Measurements from ENCODE around the gene DAZAP2. TPM values are rescaled to one million over a fixed set of nuclear protein-coding genes. Genes with fewer than 3 reads are reported as not detected.

Gene DAZAP2
- total RNA-seq, 1 donor from 2014 or later, result 209 TPM

GRCh38 chr12:51192284-51192671 is 46.3 kb upstream of the DAZAP2 start:
- Mint-ChIP-seq H3K27ac (no peak overlapping the region), H3K4me1 (peaks cover 24% of the 10 kb centered on the region), H3K4me3 (no peak overlapping the region), H3K36me3 (ENCODE audit: low read depth) (peaks cover 32% of the 10 kb centered on the region), H3K27me3 (no peaks in the 10 kb centered on the region), H3K9me3 (no peaks in the 10 kb centered on the region)
- CTCF ChIA-PET, result no interaction called here
- DNase-seq (no peak), ATAC-seq (ENCODE audit: low read depth) (no peak)
- intact Hi-C loops (cut with micrococcal nuclease), result no loop called here
- no peak for TF ChIP-seq CTCF (IDR thresholded peaks at IDR 0.05)
- POLR2A ChIA-PET, result interaction anchor here (0.6 kb wide), 1 partner anchor 428 kb away, joined by 5 read pairs; the partner anchor contains the start of gene ATF1

GRCh38 chr12:51195841-51196240 is 42.8 kb upstream of the DAZAP2 start:
- Mint-ChIP-seq H3K9me3 (no peaks in the 10 kb centered on the region), H3K4me3 (no peak overlapping the region), H3K27me3 (no peaks in the 10 kb centered on the region), H3K27ac (no peak overlapping the region), H3K4me1 (no peaks in the 10 kb centered on the region), H3K36me3 (ENCODE audit: low read depth) (peaks cover 30% of the 10 kb centered on the region)
- no peak for TF ChIP-seq CTCF (IDR thresholded peaks at IDR 0.05)
- intact Hi-C loops (cut with micrococcal nuclease), result no loop called here
- DNase-seq (no peak), ATAC-seq (ENCODE audit: low read depth) (no peak)
- CTCF ChIA-PET, result no interaction called here
- POLR2A ChIA-PET, result interaction anchor here (0.7 kb wide), 1 partner anchor 67 kb away, joined by 3 read pairs; no protein-coding TSS in a partner anchor

GRCh38 chr12:51196547-51196946 is 42.1 kb upstream of the DAZAP2 start:
- CTCF ChIA-PET, result no interaction called here
- POLR2A ChIA-PET, result no interaction called here

GRCh38 chr12:51197736-51198567 is 40.7 kb upstream of the DAZAP2 start:
- H3K27ac Mint-ChIP-seq, result no peak overlapping the region
- CTCF ChIA-PET, result no interaction called here
- POLR2A ChIA-PET, result interaction anchor here (0.7 kb wide), 1 partner anchor 158 kb away, joined by 3 read pairs; no protein-coding TSS in a partner anchor

More at GRCh38 chr12:51196547-51196946, 42.1 kb upstream of the DAZAP2 start:
- intact Hi-C loops (cut with micrococcal nuclease), result no loop called here
- H3K27me3 Mint-ChIP-seq, result no peaks in the 10 kb centered on the region
- no peak overlapping the region for H3K27ac Mint-ChIP-seq
- DNase-seq (no peak), ATAC-seq (ENCODE audit: low read depth) (no peak)
- no peak overlapping the region for H3K4me3 Mint-ChIP-seq
- peaks cover 26% of the 10 kb centered on the region for H3K36me3 Mint-ChIP-seq (ENCODE audit: low read depth)
- H3K9me3 Mint-ChIP-seq, result no peaks in the 10 kb centered on the region
- TF ChIP-seq CTCF (IDR thresholded peaks at IDR 0.05), result no peak
- H3K4me1 Mint-ChIP-seq, result no peaks in the 10 kb centered on the region

More at GRCh38 chr12:51197736-51198567, 40.7 kb upstream of the DAZAP2 start:
- H3K4me3 Mint-ChIP-seq, result no peak overlapping the region
- DNase-seq, result no peak
- H3K4me1 Mint-ChIP-seq, result no peaks in the 10 kb centered on the region
- intact Hi-C loops (cut with micrococcal nuclease), result no loop called here
- H3K9me3 Mint-ChIP-seq, result no peaks in the 10 kb centered on the region
- H3K27me3 Mint-ChIP-seq, result no peaks in the 10 kb centered on the region
- H3K36me3 Mint-ChIP-seq (ENCODE audit: low read depth), result peaks cover 17% of the 10 kb centered on the region
- TF ChIP-seq CTCF (IDR thresholded peaks at IDR 0.05), result no peak
- ATAC-seq (ENCODE audit: low read depth), result no peak
